Panc1 (cell line): ENCODE results near the gene ITGA11. TPM values are rescaled to one million over a fixed set of nuclear protein-coding genes. Genes with fewer than 3 reads are reported as not detected.

ENCODE experiments used
- ATAC-seq: fragments of 200-7000 bp; cut with Tn5 transposase; 2 replicates; pipeline ENCODE4 v1.9.1; 2020; ENCODE audit warnings: mild to moderate bottlenecking, moderate library complexity
- BruUV-seq: library from RNA; stranded (reverse); fragments of 400-500 nt; replicated peaks from 2 replicates; lab custom pipeline; 2021; lab: Mats Ljungman, UMichigan
- CTCF ChIA-PET: fragments of 300-600 bp; sonication (Branson Sonifier 250); formaldehyde crosslinking; loops from one replicate; lab custom pipeline; 2022; ENCODE audit warnings: antibody characterized with exemption; lab: Charles Lee
- POLR2A ChIA-PET: fragments of 300-600 bp; sonication (Branson Sonifier 250); formaldehyde crosslinking; loops from one replicate; lab custom pipeline; 2022; ENCODE audit warnings: antibody characterized with exemption; lab: Charles Lee
- DNase-seq: peaks from one replicate; pipeline ENCODE4 v3.0.0-alpha.2; 2010; ENCODE audit warnings: low read depth, low spot score
- H3K27ac ChIP-seq: 2 replicates; pipeline ENCODE4 v1.5.1; 2011; ENCODE audit warnings: mild to moderate bottlenecking, low read length, inconsistent platforms
- H3K27me3 ChIP-seq: fragments of 200-500 bp; sonication (Bioruptor generic); 2 replicates; pipeline ENCODE4 v1.6.0; 2014; ENCODE audit warnings: low read length, inconsistent platforms; ENCODE audit not compliant: control insufficient read depth, insufficient read depth
- H3K36me3 ChIP-seq: fragments of 200-500 bp; sonication (Bioruptor generic); 2 replicates; pipeline ENCODE4 v1.5.1; 2014; ENCODE audit warnings: inconsistent platforms, mild to moderate bottlenecking, low read length, moderate library complexity; ENCODE audit not compliant: control insufficient read depth, insufficient read depth
- H3K4me1 ChIP-seq: 2 replicates; pipeline ENCODE4 v1.5.1; 2011; ENCODE audit warnings: inconsistent platforms, mild to moderate bottlenecking, low read length, moderate library complexity; ENCODE audit not compliant: control insufficient read depth, insufficient read depth
- H3K4me3 ChIP-seq, 2 experiments: 2 replicates each; pipeline ENCODE4 v1.5.1; 2011 to 2012; ENCODE audit warnings: low read depth in 2 of 2, low read length in 2 of 2, mild to moderate bottlenecking in 2 of 2, inconsistent platforms in 1 of 2, moderate library complexity in 1 of 2
- H3K9me3 ChIP-seq: fragments of 200-500 bp; sonication (Bioruptor generic); 2 replicates; pipeline ENCODE4 v1.5.1; 2014; ENCODE audit warnings: low read depth, mild to moderate bottlenecking, inconsistent platforms, low read length, moderate library complexity; ENCODE audit not compliant: control insufficient read depth, insufficient read depth
- CTCF ChIP-seq: fragments of 450-650 bp; IDR thresholded peaks from 2 replicates; pipeline ENCODE4 v1.5.1; 2017; ENCODE audit warnings: mild to moderate bottlenecking
- POLR2AphosphoS5 ChIP-seq: IDR thresholded peaks from 2 replicates; pipeline ENCODE4 v1.6.1; 2012; ENCODE audit warnings: mild to moderate bottlenecking, low read depth, low read length, moderate library complexity
- REST ChIP-seq, 2 experiments: IDR thresholded peaks; 2 replicates each; pipeline ENCODE4 v1.6.1; 2011 to 2012; ENCODE audit warnings: low read depth in 2 of 2, control low read depth in 1 of 2, low read length in 1 of 2, mild to moderate bottlenecking in 1 of 2, moderate library complexity in 1 of 2; ENCODE audit not compliant: insufficient read depth in 1 of 2
- SIN3A ChIP-seq: IDR thresholded peaks from 2 replicates; pipeline ENCODE4 v1.6.1; 2012; ENCODE audit warnings: low read depth, mild to moderate bottlenecking, low read length, moderate library complexity, borderline replicate concordance; ENCODE audit not compliant: insufficient read depth
- TCF7L2 ChIP-seq: IDR thresholded peaks from 2 replicates; pipeline ENCODE4 v1.6.1; 2011; ENCODE audit warnings: mild to moderate bottlenecking, low read depth, low read length, inconsistent platforms
- in situ Hi-C: cut with HindIII; loops from 2 replicates; pipeline ENCODE4 v1.10.0; 2016; ENCODE audit warnings: low sequenced_read_pairs, low pct_unique_long_range_greater_than_20kb
- intact Hi-C: fragments of 100-400 bp; cut with micrococcal nuclease; formaldehyde crosslinking; loops from one replicate; pipeline ENCODE4 v1.10.0; 2022; ENCODE audit not compliant: unreplicated experiment
- total RNA-seq: library from RNA; stranded (reverse); gene quantifications from one replicate; pipeline ENCODE4 v1.2.1, GENCODE V29; 2021; ENCODE audit not compliant: unreplicated experiment

ITGA11 gene
- total RNA-seq, 1 experiment from 2014 or later = 0.28 TPM

- POLR2A ChIA-PET = no interaction called here
- no TSS peak for BruUV-seq
Observed at GRCh38 chr15:68463996-68464395, 32.0 kb upstream of the ITGA11 start.

GRCh38 chr15:68463444-68463843 is 31.5 kb upstream of the ITGA11 start:
- Histone ChIP-seq H3K4me1 (no peaks in the 10 kb centered on the region), H3K9me3 (no peaks in the 10 kb centered on the region), H3K27me3 (peaks cover 7% of the 10 kb centered on the region), H3K27ac (no peak overlapping the region), H3K36me3 (no peaks in the 10 kb centered on the region), H3K4me3 (no peak overlapping the region)
- BruUV-seq = no TSS peak
- ChIA-PET POLR2A (interaction anchor here (0.7 kb wide), 1 partner anchor 712 kb away, joined by 3 read pairs; no protein-coding TSS in a partner anchor), CTCF (no interaction called here)
- in situ Hi-C loops (no loop called here), intact Hi-C loops (no loop called here)
- no peak for DNase-seq
- TF ChIP-seq POLR2AphosphoS5 (no peak), TCF7L2 (no peak), REST (IDR thresholded peaks at IDR 0.05; ENCODE audit: insufficient read depth in 1 of 2, low read depth in 2 of 2, low read length in 1 of 2) (no peak), SIN3A (no peak), CTCF (no peak)
- no peak for ATAC-seq

More at GRCh38 chr15:68463996-68464395, 32.0 kb upstream of the ITGA11 start:
- Histone ChIP-seq H3K4me1 (no peaks in the 10 kb centered on the region), H3K36me3 (no peaks in the 10 kb centered on the region), H3K27ac (no peak overlapping the region), H3K27me3 (peaks cover 7% of the 10 kb centered on the region), H3K4me3 (no peak overlapping the region), H3K9me3 (no peaks in the 10 kb centered on the region)
- CTCF ChIA-PET = no interaction called here
- in situ Hi-C loops (no loop called here), intact Hi-C loops (no loop called here)
- TF ChIP-seq POLR2AphosphoS5 (no peak), SIN3A (no peak), TCF7L2 (no peak), REST (IDR thresholded peaks at IDR 0.05; ENCODE audit: insufficient read depth in 1 of 2, low read depth in 2 of 2, low read length in 1 of 2) (no peak), CTCF (no peak)
- no peak for ATAC-seq
- no peak for DNase-seq
